NCI-H2107 treated with DMSO at 0.1 percent for 48 hours (cell line): ENCODE results near the gene COL26A1.
A peak's percentile ranks its signal among the peaks of the same experiment; 100 is the strongest.

Source experiments
- DNase-seq: peaks from one replicate; lab custom pipeline; 2025; ENCODE audit not compliant: unreplicated experiment; lab: John Stamatoyannopoulos, UW

COL26A1 gene

GRCh38 chr7:101531726-101532357, 169.2 kb downstream of the COL26A1 start:
- DNase-seq, result no peak

- DNase-seq, result no peak
Observed at GRCh38 chr7:101532400-101533102, 169.9 kb downstream of the COL26A1 start.

GRCh38 chr7:101533103-101533465, 170.4 kb downstream of the COL26A1 start:
- no peak for DNase-seq

GRCh38 chr7:101534015-101534803, 171.5 kb downstream of the COL26A1 start:
- no peak for DNase-seq

- no peak for DNase-seq
Observed at GRCh38 chr7:101534873-101535272, 172.2 kb downstream of the COL26A1 start.

- no peak for DNase-seq
Observed at GRCh38 chr7:101535351-101535751, 172.7 kb downstream of the COL26A1 start.

GRCh38 chr7:101536232-101536631, 173.6 kb downstream of the COL26A1 start:
- DNase-seq, result no peak

- no peak for DNase-seq
Observed at GRCh38 chr7:101536668-101537067, 174.0 kb downstream of the COL26A1 start.

- DNase-seq, result no peak
Observed at GRCh38 chr7:101537205-101537604, 174.5 kb downstream of the COL26A1 start.

- DNase-seq, result no peak
Observed at GRCh38 chr7:101537935-101538595, 175.4 kb downstream of the COL26A1 start.

GRCh38 chr7:101538596-101539459, 176.2 kb downstream of the COL26A1 start:
- no peak for DNase-seq

GRCh38 chr7:101539784-101540183, 177.1 kb downstream of the COL26A1 start:
- no peak for DNase-seq

GRCh38 chr7:101542527-101543241, 180.0 kb downstream of the COL26A1 start:
- DNase-seq, result peak; percentile 22

GRCh38 chr7:101543242-101543766, 180.6 kb downstream of the COL26A1 start:
- DNase-seq, result no peak

- no peak for DNase-seq
Observed at GRCh38 chr7:101543846-101544245, 181.2 kb downstream of the COL26A1 start.

GRCh38 chr7:101545441-101546190, 182.9 kb downstream of the COL26A1 start:
- no peak for DNase-seq

- no peak for DNase-seq
Observed at GRCh38 chr7:101546308-101546936, 183.7 kb downstream of the COL26A1 start.
